Midbrain (tissue), 1 donor: ENCODE data around the gene DENND4B.

Experiments used
- DNase-seq: peaks from one replicate; lab custom pipeline; 2025; lab: John Stamatoyannopoulos, UW

DENND4B gene

DNA sequence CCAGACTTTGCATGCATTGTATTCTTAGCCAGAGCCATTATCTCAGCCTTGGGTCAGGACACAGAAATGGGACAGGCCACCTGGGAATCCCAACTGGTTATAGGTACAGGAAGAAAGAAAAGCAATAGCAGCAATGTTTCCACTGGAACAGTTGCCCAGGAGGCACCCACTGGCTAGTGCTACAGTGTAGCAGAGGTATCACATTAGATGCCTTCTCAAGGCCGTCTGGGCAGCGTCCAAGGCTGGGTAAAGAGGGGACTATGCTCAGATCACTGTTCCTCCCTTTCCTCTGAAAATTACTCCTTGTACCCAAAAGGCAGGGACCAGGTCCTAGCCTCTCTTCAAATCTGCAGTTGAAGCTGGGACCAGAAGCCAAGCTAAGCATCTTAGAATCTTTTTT, 23.8 kb upstream of the DENND4B start:
- no peak for DNase-seq

DNA sequence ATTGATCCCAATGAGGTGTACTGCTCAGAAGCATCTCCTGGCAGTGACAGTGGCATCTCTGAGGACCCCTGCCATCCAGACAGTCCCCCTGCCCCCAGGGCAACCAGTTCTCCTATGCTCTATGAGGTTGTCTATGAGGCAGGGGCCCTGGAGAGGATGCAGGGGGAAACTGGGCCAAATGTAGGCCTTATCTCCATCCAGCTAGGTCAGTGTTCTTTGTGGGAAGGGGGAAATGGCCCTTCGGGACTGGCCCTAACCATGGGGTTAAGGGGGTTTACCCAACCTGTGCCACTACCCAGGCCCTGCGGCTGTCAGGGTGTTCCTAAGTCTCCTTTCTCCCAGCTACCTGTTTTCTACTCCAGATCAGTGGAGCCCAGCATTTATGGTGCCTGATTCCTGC, 22.5 kb upstream of the DENND4B start:
- DNase-seq = no peak

DNA sequence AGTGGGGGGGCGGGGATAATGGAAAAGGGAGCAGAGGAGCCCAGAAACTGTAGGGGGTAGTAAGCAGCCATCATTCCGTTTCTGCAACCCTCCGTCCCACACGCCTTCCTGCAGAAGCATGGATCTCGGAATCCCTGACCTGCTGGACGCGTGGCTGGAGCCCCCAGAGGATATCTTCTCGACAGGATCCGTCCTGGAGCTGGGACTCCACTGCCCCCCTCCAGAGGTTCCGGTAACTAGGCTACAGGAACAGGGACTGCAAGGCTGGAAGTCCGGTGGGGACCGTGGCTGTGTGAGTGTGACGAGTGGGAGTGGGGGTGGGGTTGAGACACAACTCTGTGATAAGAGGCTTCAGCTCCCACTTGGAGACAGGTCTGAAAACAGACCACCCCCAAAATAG, 21.9 kb upstream of the DENND4B start:
- DNase-seq = no peak

GRCh38 chr1:153968000-153968363, 21.5 kb upstream of the DENND4B start:
- DNase-seq = no peak

- peak; percentile 97 for DNase-seq
Observed at GRCh38 chr1:153967107-153967999, 20.8 kb upstream of the DENND4B start, which contains the start of gene CREB3L4. CREB3L4 (plus strand) TSS chr1:153967902; CDS start chr1:153968526, 624 bp downstream.

- peak; percentile 38 for DNase-seq
Observed at GRCh38 chr1:153963850-153964331, 17.4 kb upstream of the DENND4B start.

DNA sequence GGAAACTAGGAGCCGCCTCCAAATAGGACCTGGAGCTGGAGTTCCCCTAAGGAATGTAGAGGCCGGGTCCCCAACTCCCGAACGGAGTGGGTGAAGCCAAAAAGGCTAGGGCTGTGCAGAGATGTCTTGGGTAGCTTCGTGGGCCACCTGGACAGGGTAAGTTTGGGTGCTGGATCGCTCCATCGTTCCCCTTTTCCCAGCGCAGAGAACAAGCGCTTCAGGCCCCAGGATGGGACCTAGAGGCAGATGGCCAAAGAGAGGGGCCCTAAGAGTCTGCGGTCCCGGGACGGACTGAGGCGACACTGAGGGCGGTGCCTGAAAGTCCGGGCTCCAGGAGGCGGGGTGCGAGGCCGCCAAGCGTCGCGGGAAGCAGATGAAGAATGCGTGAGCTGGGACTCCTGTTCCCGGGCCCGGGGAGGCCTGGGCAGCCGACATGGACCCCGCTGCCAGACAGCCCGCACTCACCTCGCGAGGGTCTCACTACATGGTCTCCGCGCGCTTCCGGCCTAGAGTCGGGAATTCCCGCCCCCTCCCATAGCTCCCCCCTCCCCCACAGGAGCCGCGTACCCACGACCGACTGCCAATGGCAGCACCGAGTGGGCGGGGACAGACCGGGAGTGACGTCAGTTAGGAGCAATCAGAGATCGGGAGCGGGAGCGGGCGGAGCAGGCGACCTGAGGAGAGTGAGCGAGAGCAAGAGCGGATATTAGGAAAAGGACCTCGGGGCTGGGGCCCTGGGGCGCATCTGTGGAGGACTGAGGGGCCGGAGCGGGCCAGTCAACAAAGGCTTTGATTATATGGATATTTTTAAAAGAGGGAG, 16.7 kb upstream of the DENND4B start, which contains the start of gene SLC39A1:
TSS of gene SLC39A1 (minus strand) at position 508 of the 820 bp plus-strand sequence. CDS start 822 bp downstream, outside the sequence.
- DNase-seq = peak; percentile 97

GRCh38 chr1:153962088-153963029, 15.8 kb upstream of the DENND4B start:
- DNase-seq = no peak

- no peak for DNase-seq
Observed at GRCh38 chr1:153961421-153961820, 14.9 kb upstream of the DENND4B start.

GRCh38 chr1:153960206-153960605, 13.7 kb upstream of the DENND4B start:
- DNase-seq = no peak

GRCh38 chr1:153959454-153959853, 12.9 kb upstream of the DENND4B start:
- DNase-seq = no peak

- DNase-seq = no peak
Observed at GRCh38 chr1:153958961-153959260, 12.4 kb upstream of the DENND4B start.

- DNase-seq = peak; percentile 98
Observed at GRCh38 chr1:153958111-153958960, 11.8 kb upstream of the DENND4B start, which contains the start of gene CRTC2. CRTC2 (minus strand) TSS chr1:153958612; CDS start chr1:153958497, 115 bp downstream.

GRCh38 chr1:153957744-153958110, 11.2 kb upstream of the DENND4B start:
- DNase-seq = no peak

GRCh38 chr1:153956997-153957715, 10.6 kb upstream of the DENND4B start:
- no peak for DNase-seq

DNA sequence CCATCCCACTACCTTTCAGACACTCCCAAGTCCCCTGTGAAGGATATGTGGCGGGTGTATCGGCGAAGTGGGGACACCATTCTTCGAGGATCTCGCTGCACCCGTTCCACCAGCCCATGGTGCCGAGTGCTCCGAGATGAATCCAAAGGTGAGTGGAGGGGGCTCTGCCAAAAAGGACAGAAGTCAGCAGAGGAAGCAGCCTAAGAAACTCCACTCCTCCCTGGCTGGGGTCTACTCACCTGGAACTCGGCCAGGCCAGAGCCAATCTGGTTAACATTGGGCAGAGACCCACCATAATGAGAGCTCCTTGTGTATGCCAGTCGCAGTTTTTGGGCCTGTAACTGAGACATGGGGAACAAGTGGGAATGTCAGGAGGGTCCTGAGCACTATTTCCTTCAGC, 8.3 kb upstream of the DENND4B start:
- no peak for DNase-seq

GRCh38 chr1:153953859-153954365, 7.4 kb upstream of the DENND4B start:
- no peak for DNase-seq

GRCh38 chr1:153951801-153952200, 5.3 kb upstream of the DENND4B start:
- DNase-seq = no peak

DNA sequence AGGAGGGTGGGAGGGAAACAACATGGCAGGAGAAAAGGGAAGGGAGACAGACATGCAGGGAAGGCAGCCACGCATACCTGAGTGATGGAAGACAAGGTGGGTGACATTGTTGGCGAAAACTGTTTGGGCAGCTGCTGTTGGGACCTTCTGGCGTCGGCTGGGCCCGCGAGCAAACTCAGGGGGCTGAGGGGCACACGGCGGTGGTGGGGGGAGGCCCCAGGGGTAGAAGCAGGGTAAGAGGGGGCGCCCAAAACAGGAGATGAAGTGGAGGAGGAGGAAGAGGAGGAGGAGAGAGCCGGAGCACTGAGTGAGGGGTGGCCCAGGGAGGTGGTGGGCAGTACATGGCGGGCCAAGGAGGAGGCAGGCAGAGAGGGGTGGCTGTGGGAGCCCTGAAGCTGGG, 4.7 kb upstream of the DENND4B start:
- DNase-seq = no peak
